Mammary epithelial cell (primary cell): Measurements from ENCODE around the gene PERP.

Experiments used
- EZH2 ChIP-seq: IDR thresholded peaks from 2 replicates; pipeline ENCODE4 v1.6.1; 2012; ENCODE audit warnings: low read length, inconsistent platforms, borderline replicate concordance
- TF ChIP-seq, protein P1 (sequence below), 2 donors: IDR thresholded peaks in 1 of 2; conservative IDR thresholded peaks in 1 of 2; 2 replicates each; pipeline ENCODE4 v1.5.1; 2011 to 2012; ENCODE audit warnings: inconsistent platforms in 2 of 2, low read length in 2 of 2, mild to moderate bottlenecking in 2 of 2, control low read depth in 1 of 2, low read depth in 1 of 2; ENCODE audit not compliant: insufficient read depth in 1 of 2; ENCODE audit errors: extremely low read depth in 1 of 2

DNA sequence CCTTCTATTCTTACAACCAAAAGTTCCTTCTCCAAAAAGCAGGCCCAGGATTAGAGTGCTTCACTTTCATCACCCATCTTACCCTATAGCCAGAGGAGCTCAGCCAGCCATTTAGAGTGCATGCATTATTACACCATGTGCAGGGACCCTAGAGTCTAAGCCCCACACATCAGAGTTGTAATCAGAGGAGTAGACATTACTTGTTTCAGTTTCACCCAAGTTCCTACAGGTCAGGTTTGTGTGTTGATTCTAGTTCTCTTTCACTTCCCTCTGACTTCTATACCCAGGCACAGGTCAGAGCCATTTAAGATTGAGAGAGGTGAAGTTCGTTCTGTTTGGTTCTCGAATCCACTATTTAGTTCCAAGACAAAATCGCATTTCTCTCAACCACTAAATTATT is 38.2 kb upstream of the PERP start:
- TF ChIP-seq, protein P1, sequence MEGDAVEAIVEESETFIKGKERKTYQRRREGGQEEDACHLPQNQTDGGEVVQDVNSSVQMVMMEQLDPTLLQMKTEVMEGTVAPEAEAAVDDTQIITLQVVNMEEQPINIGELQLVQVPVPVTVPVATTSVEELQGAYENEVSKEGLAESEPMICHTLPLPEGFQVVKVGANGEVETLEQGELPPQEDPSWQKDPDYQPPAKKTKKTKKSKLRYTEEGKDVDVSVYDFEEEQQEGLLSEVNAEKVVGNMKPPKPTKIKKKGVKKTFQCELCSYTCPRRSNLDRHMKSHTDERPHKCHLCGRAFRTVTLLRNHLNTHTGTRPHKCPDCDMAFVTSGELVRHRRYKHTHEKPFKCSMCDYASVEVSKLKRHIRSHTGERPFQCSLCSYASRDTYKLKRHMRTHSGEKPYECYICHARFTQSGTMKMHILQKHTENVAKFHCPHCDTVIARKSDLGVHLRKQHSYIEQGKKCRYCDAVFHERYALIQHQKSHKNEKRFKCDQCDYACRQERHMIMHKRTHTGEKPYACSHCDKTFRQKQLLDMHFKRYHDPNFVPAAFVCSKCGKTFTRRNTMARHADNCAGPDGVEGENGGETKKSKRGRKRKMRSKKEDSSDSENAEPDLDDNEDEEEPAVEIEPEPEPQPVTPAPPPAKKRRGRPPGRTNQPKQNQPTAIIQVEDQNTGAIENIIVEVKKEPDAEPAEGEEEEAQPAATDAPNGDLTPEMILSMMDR (conservative IDR thresholded peaks at IDR 0.05 in 1 of 2, IDR thresholded peaks at IDR 0.05 in 1 of 2; ENCODE audit: extremely low read depth in 1 of 2, insufficient read depth in 1 of 2, low read depth in 1 of 2, low read length in 2 of 2) = no peak
- no peak for TF ChIP-seq EZH2
